Inflammatory macrophage treated with lipopolysaccharide for 4 hours (primary cell): ENCODE data around the gene HIPK2.

Source experiments
- DNase-seq: peaks from one replicate; pipeline ENCODE4 v3.0.0-alpha.2; 2020

The HIPK2 gene

GRCh38 chr7:139523968-139524815, 253.6 kb downstream of the HIPK2 start:
- DNase-seq, result no peak

- no peak for DNase-seq
Observed at GRCh38 chr7:139523199-139523941, 254.4 kb downstream of the HIPK2 start, which contains the start of gene CLEC2L. CLEC2L (plus strand) TSS chr7:139523685; CDS start chr7:139523928, 243 bp downstream.

GRCh38 chr7:139522830-139523198, 255.0 kb downstream of the HIPK2 start:
- peak; percentile 6 for DNase-seq

- no peak for DNase-seq
Observed at GRCh38 chr7:139521439-139521838, 256.4 kb downstream of the HIPK2 start.

GRCh38 chr7:139515266-139515665, 262.5 kb downstream of the HIPK2 start:
- DNase-seq, result no peak
